Thoracic aorta (tissue), 2 donors: ENCODE data around the gene RFPL3. TPM values are rescaled to one million over a fixed set of nuclear protein-coding genes. Genes with fewer than 3 reads are reported as not detected.

Experiments used
- ATAC-seq: fragments of 150-250 bp; one replicate; pipeline ENCODE4 v1.8.0; 2017; ENCODE audit warnings: low read depth; ENCODE audit not compliant: insufficient number of reproducible peaks, low FRiP score
- DNase-seq: peaks from one replicate; pipeline ENCODE4 v3.0.0-alpha.2; 2020; ENCODE audit warnings: low spot score
- H3K27ac ChIP-seq, 2 donors: fragments of 200-600 bp; sonication (generic); 1 replicate in 1 of 2; 2 replicates in 1 of 2; pipeline ENCODE4 v1.5.1; 2016; ENCODE audit warnings: mild to moderate bottlenecking in 2 of 2, moderate library complexity in 2 of 2
- H3K27me3 ChIP-seq: fragments of 200-600 bp; sonication (generic); replicated peaks from 2 replicates; pipeline ENCODE4 v1.6.0; 2016; ENCODE audit warnings: mild to moderate bottlenecking; ENCODE audit not compliant: insufficient read depth
- H3K36me3 ChIP-seq: fragments of 200-600 bp; sonication (generic); one replicate; pipeline ENCODE4 v1.5.1; 2016
- H3K4me1 ChIP-seq, 2 donors: fragments of 200-600 bp; sonication (generic); 1 replicate in 1 of 2; 2 replicates in 1 of 2; pipeline versions ENCODE4 v1.5.1 to v1.6.0; 2016; ENCODE audit warnings: low read depth in 2 of 2, mild to moderate bottlenecking in 1 of 2; ENCODE audit not compliant: control insufficient read depth in 1 of 2
- H3K4me3 ChIP-seq: fragments of 200-600 bp; sonication (generic); 2 replicates; pipeline ENCODE4 v1.5.1; 2016; ENCODE audit warnings: mild to moderate bottlenecking
- H3K9me3 ChIP-seq: fragments of 200-600 bp; sonication (generic); 2 replicates; pipeline ENCODE4 v1.5.1; 2016
- total RNA-seq, 2 donors: library from RNA; depleted of rRNA; stranded (reverse); fragments of >200 nt; gene quantifications; one replicate each; pipeline versions ENCODE4 v1.1.0 to v1.2.3, GENCODE V29; 2016
- TF ChIP-seq, protein P1 (sequence below): fragments of 200-600 bp; sonication (generic); IDR thresholded peaks from one replicate; pipeline ENCODE4 v1.5.1; 2019; ENCODE audit warnings: antibody characterized with exemption

RFPL3 gene
- total RNA-seq, 2 donors from 2014 or later = not detected

DNA sequence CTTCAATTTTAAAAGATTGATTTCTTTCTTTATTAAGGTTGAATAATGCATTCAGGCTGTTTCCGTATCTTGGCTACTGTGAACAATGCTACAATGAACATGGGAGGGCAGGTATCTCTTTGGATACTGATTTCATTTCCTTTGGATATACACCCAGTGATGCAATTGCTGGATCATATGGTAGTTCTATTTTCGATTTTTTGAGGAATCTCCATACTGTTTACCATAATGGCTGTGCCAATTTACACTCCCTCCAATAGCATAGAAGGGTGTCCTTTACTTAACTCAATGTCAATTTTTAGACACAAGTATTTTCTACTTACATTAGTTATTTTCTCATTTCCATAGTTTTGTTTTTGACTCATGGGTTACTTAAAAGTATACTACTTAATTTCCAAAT is 46.4 kb downstream of the RFPL3 start:
- DNase-seq (no peak), ATAC-seq (no peak)
- Histone ChIP-seq H3K4me3 (no peak overlapping the region), H3K4me1 (no peaks in the 10 kb centered on the region), H3K27ac (no peak overlapping the region), H3K36me3 (peaks cover 35% of the 10 kb centered on the region), H3K27me3 (no peaks in the 10 kb centered on the region), H3K9me3 (no peaks in the 10 kb centered on the region)
- TF ChIP-seq, protein P1, sequence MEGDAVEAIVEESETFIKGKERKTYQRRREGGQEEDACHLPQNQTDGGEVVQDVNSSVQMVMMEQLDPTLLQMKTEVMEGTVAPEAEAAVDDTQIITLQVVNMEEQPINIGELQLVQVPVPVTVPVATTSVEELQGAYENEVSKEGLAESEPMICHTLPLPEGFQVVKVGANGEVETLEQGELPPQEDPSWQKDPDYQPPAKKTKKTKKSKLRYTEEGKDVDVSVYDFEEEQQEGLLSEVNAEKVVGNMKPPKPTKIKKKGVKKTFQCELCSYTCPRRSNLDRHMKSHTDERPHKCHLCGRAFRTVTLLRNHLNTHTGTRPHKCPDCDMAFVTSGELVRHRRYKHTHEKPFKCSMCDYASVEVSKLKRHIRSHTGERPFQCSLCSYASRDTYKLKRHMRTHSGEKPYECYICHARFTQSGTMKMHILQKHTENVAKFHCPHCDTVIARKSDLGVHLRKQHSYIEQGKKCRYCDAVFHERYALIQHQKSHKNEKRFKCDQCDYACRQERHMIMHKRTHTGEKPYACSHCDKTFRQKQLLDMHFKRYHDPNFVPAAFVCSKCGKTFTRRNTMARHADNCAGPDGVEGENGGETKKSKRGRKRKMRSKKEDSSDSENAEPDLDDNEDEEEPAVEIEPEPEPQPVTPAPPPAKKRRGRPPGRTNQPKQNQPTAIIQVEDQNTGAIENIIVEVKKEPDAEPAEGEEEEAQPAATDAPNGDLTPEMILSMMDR = no peak

DNA sequence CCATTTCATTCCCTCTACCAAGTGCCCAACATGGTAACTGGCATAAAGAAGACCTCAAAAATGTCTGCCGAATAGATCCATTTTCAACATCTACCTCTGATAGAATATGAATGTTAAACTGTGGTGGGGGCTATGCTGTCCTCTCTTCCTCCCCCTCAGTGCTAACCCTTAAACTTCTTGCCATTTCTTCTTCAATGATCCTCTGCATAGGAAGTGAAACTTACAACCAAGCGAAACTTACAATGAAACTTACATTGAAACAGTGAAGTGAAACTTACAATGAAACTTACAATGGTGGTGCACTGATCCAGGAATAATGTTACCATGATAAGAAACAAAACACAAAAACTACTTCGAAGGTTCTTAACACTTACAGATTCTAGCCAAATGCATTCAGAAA is 49.6 kb downstream of the RFPL3 start:
- TF ChIP-seq, protein P1 = no peak
- H3K27ac ChIP-seq = no peak overlapping the region
- H3K9me3 ChIP-seq = no peaks in the 10 kb centered on the region
- no peak for DNase-seq
- no peak overlapping the region for H3K4me3 ChIP-seq
- peaks cover 22% of the 10 kb centered on the region for H3K36me3 ChIP-seq
- no peak for ATAC-seq
- H3K4me1 ChIP-seq = peaks cover 15% of the 10 kb centered on the region in 2 donors
- no peaks in the 10 kb centered on the region for H3K27me3 ChIP-seq

DNA sequence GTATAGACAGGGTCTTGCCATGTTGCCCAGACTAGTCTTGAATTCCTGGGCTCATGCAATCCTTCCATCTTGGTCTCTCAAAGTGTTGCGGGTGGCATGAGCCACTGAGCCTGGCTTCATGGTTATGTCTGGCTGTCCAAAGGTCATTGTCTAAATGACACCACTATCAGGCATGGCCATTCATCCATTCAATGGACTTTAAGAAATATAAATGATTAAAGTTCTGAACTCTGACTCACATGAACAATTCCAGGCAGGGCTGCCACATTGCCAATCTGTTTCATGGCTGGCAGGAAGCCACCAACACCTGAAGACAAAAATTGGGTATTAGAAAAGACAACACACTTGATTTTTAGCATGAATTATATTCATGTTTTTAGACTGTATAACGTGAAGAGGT is 50.3 kb downstream of the RFPL3 start:
- TF ChIP-seq, protein P1 = no peak
- Histone ChIP-seq H3K4me1 (peaks cover 15% of the 10 kb centered on the region in 2 donors), H3K27me3 (no peaks in the 10 kb centered on the region), H3K36me3 (peaks cover 16% of the 10 kb centered on the region), H3K4me3 (no peak overlapping the region), H3K9me3 (no peaks in the 10 kb centered on the region), H3K27ac (no peak overlapping the region)
- DNase-seq (no peak), ATAC-seq (no peak)

DNA sequence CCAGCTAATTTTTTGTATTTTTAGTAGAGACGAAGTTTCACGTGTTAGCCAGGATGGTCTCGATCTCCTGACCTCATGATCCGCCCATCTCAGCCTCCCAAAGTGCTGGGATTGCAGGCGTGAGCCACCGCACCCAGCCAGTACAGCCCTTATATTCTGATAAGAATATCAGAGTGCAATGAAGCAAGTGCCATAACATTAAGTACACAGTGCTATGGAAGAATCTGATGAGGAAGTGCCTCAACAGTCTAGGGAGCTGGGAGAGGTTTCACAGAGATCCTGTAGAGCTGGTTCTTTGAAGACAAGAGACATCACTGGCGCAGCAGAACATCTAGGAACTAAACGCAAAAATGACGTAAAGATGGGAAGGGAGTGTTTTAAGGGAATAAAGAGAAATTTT is 52.3 kb downstream of the RFPL3 start:
- Histone ChIP-seq H3K27ac (no peak overlapping the region), H3K9me3 (no peaks in the 10 kb centered on the region), H3K4me1 (peaks cover 15% of the 10 kb centered on the region in 2 donors), H3K4me3 (peak overlapping the region; percentile 83), H3K27me3 (no peaks in the 10 kb centered on the region), H3K36me3 (peaks cover 10% of the 10 kb centered on the region)
- DNase-seq (no peak), ATAC-seq (no peak)
- TF ChIP-seq, protein P1 = no peak

DNA sequence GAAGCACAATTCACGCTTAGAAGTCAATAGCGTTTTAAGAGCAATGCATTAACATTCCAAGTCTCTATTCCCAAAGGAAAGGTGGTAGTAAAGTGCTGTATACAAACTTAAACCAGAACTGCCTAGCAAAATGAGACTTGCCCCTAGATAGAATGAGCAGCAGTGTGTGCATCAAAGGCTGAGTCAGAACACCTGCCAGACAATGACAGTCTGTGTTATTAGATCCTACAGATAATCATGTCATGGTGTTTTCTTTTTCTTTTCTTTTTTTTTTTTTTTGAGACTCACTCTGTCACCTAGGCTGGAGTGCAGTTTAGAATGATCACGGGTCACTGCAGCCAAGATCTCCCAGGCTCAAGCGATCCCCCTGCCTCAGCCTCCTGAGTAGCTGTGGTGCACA is 52.8 kb downstream of the RFPL3 start:
- DNase-seq (no peak), ATAC-seq (no peak)
- no peaks in the 10 kb centered on the region for H3K9me3 ChIP-seq
- H3K27me3 ChIP-seq = no peaks in the 10 kb centered on the region
- peaks cover 7% of the 10 kb centered on the region for H3K36me3 ChIP-seq
- peaks cover 15% of the 10 kb centered on the region in 2 donors for H3K4me1 ChIP-seq
- H3K27ac ChIP-seq = no peak overlapping the region
- peak overlapping the region; percentile 83 for H3K4me3 ChIP-seq
- TF ChIP-seq, protein P1 = no peak

Other genes starting within 250 kb of the RFPL3 start
- not detected for gene C22orf42, start 198.6 kb upstream of the RFPL3 start, total RNA-seq
- not detected for gene RFPL2, start 152.8 kb upstream of the RFPL3 start, total RNA-seq
- 1 to 10 TPM in 1 of 2 donors, under 1 TPM in 1; 0.49 to 1.2 TPM for gene SLC5A4, start 102.5 kb upstream of the RFPL3 start, total RNA-seq
- 10 to 100 TPM; 55.4 to 99.5 TPM for gene RTCB, start 54.4 kb downstream of the RFPL3 start, total RNA-seq
- gene BPIFC, start 106.6 kb downstream of the RFPL3 start, total RNA-seq = not detected
- 10 to 100 TPM; 75.7 to 81.3 TPM for gene FBXO7, start 116.9 kb downstream of the RFPL3 start, total RNA-seq